ENCODE results near the gene EEF1AKMT1. TPM values are rescaled to one million over a fixed set of nuclear protein-coding genes. Genes with fewer than 3 reads are reported as not detected.

Gene EEF1AKMT1
- total RNA-seq, 4 donors from 2014 or later: 5.9 to 8.5 (median 8.0) TPM

DNA sequence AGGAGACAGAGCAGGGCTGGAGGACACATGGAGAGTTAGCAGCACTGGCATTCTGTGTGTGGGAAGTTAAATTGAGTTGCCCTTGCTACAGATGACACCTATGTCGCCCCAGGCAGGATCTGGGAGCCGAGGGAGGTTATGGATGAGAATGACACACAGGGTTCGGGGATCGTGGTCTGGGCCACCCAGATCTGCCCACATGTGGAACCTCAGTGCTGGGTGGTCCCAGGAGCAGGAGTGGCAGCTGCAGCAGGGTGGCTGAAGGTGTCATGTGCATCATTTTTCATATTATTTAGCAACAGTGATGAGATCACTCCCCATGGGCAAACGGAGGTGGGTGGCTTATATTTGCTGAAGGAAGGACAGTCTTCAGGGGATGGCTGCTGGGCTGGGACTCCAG is 67.1 kb downstream of the EEF1AKMT1 start:
- DNase-seq (no peak), ATAC-seq (no peak)
- no peak for TF ChIP-seq POLR2A (IDR thresholded peaks at IDR 0.05)
- TF ChIP-seq, protein P1, sequence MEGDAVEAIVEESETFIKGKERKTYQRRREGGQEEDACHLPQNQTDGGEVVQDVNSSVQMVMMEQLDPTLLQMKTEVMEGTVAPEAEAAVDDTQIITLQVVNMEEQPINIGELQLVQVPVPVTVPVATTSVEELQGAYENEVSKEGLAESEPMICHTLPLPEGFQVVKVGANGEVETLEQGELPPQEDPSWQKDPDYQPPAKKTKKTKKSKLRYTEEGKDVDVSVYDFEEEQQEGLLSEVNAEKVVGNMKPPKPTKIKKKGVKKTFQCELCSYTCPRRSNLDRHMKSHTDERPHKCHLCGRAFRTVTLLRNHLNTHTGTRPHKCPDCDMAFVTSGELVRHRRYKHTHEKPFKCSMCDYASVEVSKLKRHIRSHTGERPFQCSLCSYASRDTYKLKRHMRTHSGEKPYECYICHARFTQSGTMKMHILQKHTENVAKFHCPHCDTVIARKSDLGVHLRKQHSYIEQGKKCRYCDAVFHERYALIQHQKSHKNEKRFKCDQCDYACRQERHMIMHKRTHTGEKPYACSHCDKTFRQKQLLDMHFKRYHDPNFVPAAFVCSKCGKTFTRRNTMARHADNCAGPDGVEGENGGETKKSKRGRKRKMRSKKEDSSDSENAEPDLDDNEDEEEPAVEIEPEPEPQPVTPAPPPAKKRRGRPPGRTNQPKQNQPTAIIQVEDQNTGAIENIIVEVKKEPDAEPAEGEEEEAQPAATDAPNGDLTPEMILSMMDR (IDR thresholded peaks at IDR 0.05 in 4 of 5, conservative IDR thresholded peaks at IDR 0.05 in 1 of 5): no peak
- H3K9me3 ChIP-seq: no peaks in the 10 kb centered on the region
- no peak overlapping the region for H3K4me3 ChIP-seq
- in situ Hi-C loops (cut with MboI; ENCODE audit: low sequenced_read_pairs in 4 of 4): loop anchor here in 3 of 4 donors (5.0 to 25.0 kb wide), 5 partner anchors 121 to 231 kb away; no protein-coding TSS in a partner anchor
- intact Hi-C loops (cut with DNase I; ENCODE audit: low total_unique reads): loop anchor here (5.0 to 10.0 kb wide), 5 partner anchors 142 to 748 kb away; partner anchors contain the start of genes IFT88, LATS2 and ZDHHC20
- H3K36me3 ChIP-seq: no peaks in the 10 kb centered on the region
- no peaks in the 10 kb centered on the region for H3K27me3 ChIP-seq
- H3K4me1 ChIP-seq: peaks cover 19% of the 10 kb centered on the region in 2 donors
- H3K27ac ChIP-seq: peak overlapping the region in 1 of 4 donors; percentile 14

DNA sequence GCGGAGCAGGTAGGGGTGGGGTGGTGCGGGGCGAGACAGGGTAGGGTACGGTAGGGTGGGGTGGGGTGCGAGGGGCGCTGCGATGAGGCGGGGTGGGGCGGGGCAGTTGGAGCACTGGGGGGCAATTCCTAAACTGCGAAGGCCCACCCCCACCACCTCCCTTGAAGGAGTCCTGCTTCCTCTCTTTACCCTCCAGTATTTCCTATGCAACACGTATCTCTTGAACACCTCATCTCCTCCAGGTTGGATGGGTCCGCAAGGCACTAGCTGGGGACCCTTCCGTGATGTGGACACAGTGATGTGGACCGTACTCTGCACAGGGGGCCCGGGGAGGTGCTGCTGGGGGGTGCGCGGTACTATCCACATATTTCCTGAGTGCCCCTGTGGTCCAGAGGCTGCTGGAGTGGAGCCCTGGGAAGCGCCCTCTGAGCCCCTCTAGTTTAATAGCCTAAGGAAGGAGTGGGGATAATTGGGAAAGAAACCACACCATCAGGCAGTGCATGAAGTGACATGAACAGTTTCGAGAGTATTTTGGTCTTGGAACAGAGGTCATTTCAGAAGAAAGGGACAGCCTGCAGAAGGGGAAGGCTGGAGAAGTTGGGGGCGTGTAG is 69.2 kb downstream of the EEF1AKMT1 start:
- Histone ChIP-seq H3K36me3 (no peaks in the 10 kb centered on the region), H3K27ac (peak overlapping the region; percentile 22 to 77 (median 58)), H3K27me3 (no peaks in the 10 kb centered on the region), H3K4me3 (peak overlapping the region in 3 of 4 donors; percentile 23 to 71 (median 54)), H3K4me1 (peaks cover 17 to 20% of the 10 kb centered on the region in 2 donors), H3K9me3 (no peaks in the 10 kb centered on the region)
- in situ Hi-C loops (cut with MboI; ENCODE audit: low sequenced_read_pairs in 4 of 4): loop anchor here in 3 of 4 donors (5.0 to 25.0 kb wide), 5 partner anchors 123 to 233 kb away; no protein-coding TSS in a partner anchor
- ATAC-seq (no peak), DNase-seq (no peak)
- intact Hi-C loops (cut with DNase I; ENCODE audit: low total_unique reads): loop anchor here (2.0 to 10.0 kb wide), 7 partner anchors 140 to 750 kb away; partner anchors contain the start of genes IFT88, LATS2 and ZDHHC20
- TF ChIP-seq POLR2A (IDR thresholded peaks at IDR 0.05): no peak
- TF ChIP-seq, protein P1 (IDR thresholded peaks at IDR 0.05 in 4 of 5, conservative IDR thresholded peaks at IDR 0.05 in 1 of 5): no peak

DNA sequence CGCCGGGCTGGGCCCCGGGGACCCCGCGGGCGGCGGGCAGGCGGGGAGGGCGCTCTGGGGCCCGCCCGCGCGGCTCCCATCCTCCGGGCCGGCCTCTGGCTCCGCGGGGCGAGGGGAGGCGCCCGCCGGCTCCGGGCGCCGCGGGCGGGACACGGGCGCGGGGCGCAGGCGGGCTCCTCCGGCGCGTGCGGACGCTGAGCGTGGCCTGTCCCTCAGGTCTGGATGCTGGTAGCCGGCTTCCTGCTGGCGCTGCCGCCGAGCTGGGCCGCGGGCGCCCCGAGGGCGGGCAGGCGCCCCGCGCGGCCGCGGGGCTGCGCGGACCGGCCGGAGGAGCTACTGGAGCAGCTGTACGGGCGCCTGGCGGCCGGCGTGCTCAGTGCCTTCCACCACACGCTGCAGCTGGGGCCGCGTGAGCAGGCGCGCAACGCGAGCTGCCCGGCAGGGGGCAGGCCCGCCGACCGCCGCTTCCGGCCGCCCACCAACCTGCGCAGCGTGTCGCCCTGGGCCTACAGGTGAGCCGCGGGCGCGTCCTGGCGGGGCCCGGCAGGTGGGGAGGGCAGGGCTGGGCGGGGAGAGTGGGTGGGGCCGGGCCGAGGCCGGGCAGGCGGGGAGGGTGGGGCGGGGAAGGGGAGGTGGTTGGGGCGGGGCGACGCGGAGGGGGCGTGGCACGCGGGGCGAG is 69.8 kb downstream of the EEF1AKMT1 start:
- H3K36me3 ChIP-seq: no peaks in the 10 kb centered on the region
- TF ChIP-seq, protein P1 (IDR thresholded peaks at IDR 0.05 in 4 of 5, conservative IDR thresholded peaks at IDR 0.05 in 1 of 5): peak in 4 of 5 experiments; percentile 63 to 81 (median 78)
- TF ChIP-seq POLR2A (IDR thresholded peaks at IDR 0.05): peak; percentile 44 to 68
- no peaks in the 10 kb centered on the region for H3K9me3 ChIP-seq
- ATAC-seq (peak; percentile 64 to 79), DNase-seq (peak in 1 of 2 donors; percentile 65)
- no peaks in the 10 kb centered on the region for H3K27me3 ChIP-seq
- in situ Hi-C loops (cut with MboI; ENCODE audit: low sequenced_read_pairs in 4 of 4) (loop anchor here in 2 of 4 donors (10.0 to 25.0 kb wide), 3 partner anchors 209 to 233 kb away; no protein-coding TSS in a partner anchor), intact Hi-C loops (cut with DNase I; ENCODE audit: low total_unique reads) (loop anchor here (2.0 to 10.0 kb wide), 4 partner anchors 139 to 751 kb away; partner anchors contain the start of genes IFT88 and ZDHHC20)
- peaks cover 12 to 14% of the 10 kb centered on the region in 2 donors for H3K4me1 ChIP-seq
- peak overlapping the region; percentile 22 to 77 (median 58) for H3K27ac ChIP-seq
- peak overlapping the region in 3 of 4 donors; percentile 23 to 71 (median 54) for H3K4me3 ChIP-seq

DNA sequence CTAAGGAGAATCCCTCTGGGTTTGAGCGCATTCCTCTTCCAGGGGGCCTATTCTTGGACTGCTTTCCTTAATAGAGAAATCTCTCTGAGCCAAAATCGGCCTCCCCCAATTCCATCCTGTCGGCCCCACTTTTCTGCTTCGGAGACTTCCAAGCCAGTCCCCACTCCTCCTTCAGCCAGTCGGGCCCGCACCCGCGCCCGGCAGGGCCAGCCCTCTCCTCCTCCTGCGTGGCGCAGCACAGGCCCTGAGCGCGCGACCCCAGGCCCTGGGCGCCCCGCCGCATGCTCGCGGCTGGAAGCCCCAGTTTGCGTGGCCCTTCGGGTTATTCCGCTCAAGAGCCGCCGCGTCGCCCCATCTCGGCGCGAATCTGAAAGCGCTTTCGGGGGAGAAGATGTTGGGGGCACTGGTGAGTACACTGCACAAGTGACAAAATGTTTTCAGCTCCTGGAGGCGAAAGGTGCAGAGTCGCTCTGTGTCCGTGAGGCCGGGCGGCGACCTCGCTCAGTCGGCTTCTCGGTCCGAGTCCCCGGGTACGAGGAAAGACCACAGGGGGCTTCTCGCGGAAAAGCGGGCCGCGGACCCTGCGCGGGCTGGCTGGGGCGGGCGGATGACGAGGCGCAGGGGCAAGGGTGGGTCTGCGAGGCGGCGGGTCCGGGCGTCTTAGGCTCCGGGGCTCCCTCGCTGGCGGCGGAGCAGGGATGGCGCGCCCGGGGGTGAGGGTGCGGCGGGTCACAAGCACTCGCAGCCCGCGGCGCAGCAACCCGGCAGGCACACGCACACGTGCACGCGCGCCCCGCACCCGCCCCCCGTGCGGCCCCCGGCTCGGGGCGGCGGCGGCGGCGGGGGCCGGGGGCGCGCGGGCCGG is 70.6 kb downstream of the EEF1AKMT1 start, which contains the start of gene IL17D:
Gene IL17D (plus strand): TSS at position 785 of the 865 bp plus-strand sequence. CDS start 303 bp downstream, outside the sequence.
- no peaks in the 10 kb centered on the region for H3K27me3 ChIP-seq
- H3K27ac ChIP-seq: peak within 1 kb of the TSS; percentile 70 to 82 (median 74)
- H3K36me3 ChIP-seq: no peaks in the 10 kb centered on the region
- ATAC-seq (peak; percentile 29 to 35), DNase-seq (no peak)
- peaks cover 8 to 14% of the 10 kb centered on the region in 2 donors for H3K4me1 ChIP-seq
- H3K9me3 ChIP-seq: no peaks in the 10 kb centered on the region
- in situ Hi-C loops (cut with MboI; ENCODE audit: low sequenced_read_pairs in 4 of 4): loop anchor here in 2 of 4 donors (10.0 to 25.0 kb wide), 3 partner anchors 208 to 234 kb away; no protein-coding TSS in a partner anchor
- intact Hi-C loops (cut with DNase I; ENCODE audit: low total_unique reads): loop anchor here (5.0 to 10.0 kb wide), 3 partner anchors 138 to 752 kb away; partner anchors contain the start of genes IFT88 and ZDHHC20
- TF ChIP-seq, protein P1 (IDR thresholded peaks at IDR 0.05 in 4 of 5, conservative IDR thresholded peaks at IDR 0.05 in 1 of 5): no peak
- no peak for TF ChIP-seq POLR2A (IDR thresholded peaks at IDR 0.05)
- H3K4me3 ChIP-seq: peak within 1 kb of the TSS; percentile 70 to 79 (median 73)
